ENCODE measurements around the gene NECTIN1. TPM values are rescaled to one million over a fixed set of nuclear protein-coding genes. Genes with fewer than 3 reads are reported as not detected.

Gene NECTIN1
- total and polyA plus RNA-seq, 2 experiments from 2014 or later = 1.0 to 5.2 TPM

DNA sequence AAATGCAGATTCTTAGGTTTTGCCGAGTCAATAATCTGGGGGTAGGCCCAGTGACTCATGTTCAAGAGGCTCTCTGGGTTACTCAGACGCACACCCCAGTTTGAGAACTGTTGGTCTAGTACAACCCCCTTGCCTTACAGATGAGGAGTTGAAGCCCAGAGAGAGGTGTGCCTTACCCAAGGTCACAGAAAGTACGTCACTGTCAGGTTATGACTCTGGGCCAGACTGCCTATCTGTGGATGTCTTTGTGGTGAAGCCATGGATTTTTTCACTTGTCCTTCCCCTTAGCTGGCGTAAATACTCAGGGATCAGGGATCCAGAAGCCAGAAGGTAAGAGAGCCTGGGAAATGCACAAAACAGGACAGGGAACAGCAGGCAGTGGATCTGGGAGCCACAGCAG lies 25.2 kb upstream of the NECTIN1 start:
- in situ Hi-C loops (cut with MboI) = no loop called here

DNA sequence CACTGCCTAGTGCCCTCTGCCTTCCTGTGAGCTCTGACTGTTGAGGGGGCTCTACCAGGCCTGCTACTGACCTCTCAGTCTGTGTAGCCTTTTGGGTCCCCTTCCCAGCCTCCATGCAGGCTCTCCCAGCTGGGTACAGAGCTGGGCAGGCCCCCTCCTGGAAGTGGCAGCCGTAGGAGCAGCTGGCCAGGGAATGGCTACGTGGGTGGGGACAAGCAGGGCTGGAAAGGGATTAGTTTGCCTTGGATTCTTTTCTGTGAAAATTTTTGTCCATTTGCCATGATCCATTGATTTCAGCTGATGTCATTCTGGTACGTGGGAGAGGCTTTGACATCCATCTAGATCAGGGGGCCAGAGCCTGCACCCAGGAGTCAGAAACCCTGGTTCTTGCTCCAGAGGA lies 23.9 kb upstream of the NECTIN1 start:
- H3K27ac ChIP-seq = no peak overlapping the region
- no peak overlapping the region for H3K4me2 ChIP-seq (ENCODE audit: unreplicated experiment)
- H3K9ac ChIP-seq = no peak overlapping the region
- no peaks in the 10 kb centered on the region for H4K20me1 ChIP-seq (ENCODE audit: insufficient read depth)
- WGBS, 2 experiments (ENCODE audit: low coverage in 1 of 2, low lambda C conversion rate in 2 of 2, missing lambda C conversion rate in 2 of 2) = 0 to 11% methylated on average over 3 of the region's 3 CpGs
- in situ Hi-C loops (cut with MboI) = no loop called here
- H3K4me3 ChIP-seq = no peak overlapping the region
- H3K9me3 ChIP-seq (ENCODE audit: low read depth) = no peaks in the 10 kb centered on the region
- TF ChIP-seq EZH2 (IDR thresholded peaks at IDR 0.05; ENCODE audit: insufficient read depth, poor library complexity, severe bottlenecking) = no peak
- TF ChIP-seq EZH2phosphoT487 (IDR thresholded peaks at IDR 0.05; ENCODE audit: insufficient read depth, low read depth) = no peak
- peaks cover 7% of the 10 kb centered on the region; the same call in 1 of the 2 replicates for H3K27me3 ChIP-seq (replicated peaks; ENCODE audit: insufficient read depth)
- DNase-seq = peak; percentile 44
- H3K4me1 ChIP-seq (ENCODE audit: insufficient read depth) = peaks cover 9% of the 10 kb centered on the region; the same call in 1 of the 2 replicates
- no peak overlapping the region for H2AFZ ChIP-seq
- H3F3A ChIP-seq (ENCODE audit: insufficient read depth) = no peaks in the 10 kb centered on the region
- H3K9me2 ChIP-seq (ENCODE audit: insufficient read depth) = no peaks in the 10 kb centered on the region
- H3K79me2 ChIP-seq (ENCODE audit: insufficient read depth) = no peaks in the 10 kb centered on the region
- H3K36me3 ChIP-seq (ENCODE audit: low read depth) = no peaks in the 10 kb centered on the region

More for the DNA sequence above, 25.2 kb upstream of the NECTIN1 start:
- H3K9me3 ChIP-seq (ENCODE audit: low read depth) = no peaks in the 10 kb centered on the region
- peaks cover 7% of the 10 kb centered on the region; the same call in 1 of the 2 replicates for H3K27me3 ChIP-seq (replicated peaks; ENCODE audit: insufficient read depth)
- no peak overlapping the region for H3K9ac ChIP-seq
- no peak overlapping the region for H3K4me2 ChIP-seq (ENCODE audit: unreplicated experiment)
- no peak overlapping the region for H2AFZ ChIP-seq
- H3K79me2 ChIP-seq (ENCODE audit: insufficient read depth) = no peaks in the 10 kb centered on the region
- TF ChIP-seq EZH2phosphoT487 (IDR thresholded peaks at IDR 0.05; ENCODE audit: insufficient read depth, low read depth) (no peak), EZH2 (IDR thresholded peaks at IDR 0.05; ENCODE audit: insufficient read depth, poor library complexity, severe bottlenecking) (no peak)
- no peaks in the 10 kb centered on the region for H4K20me1 ChIP-seq (ENCODE audit: insufficient read depth)
- 0 out of 2 replicates have a peak, but pooled peaks cover 4% of the 10 kb centered on the region for H3F3A ChIP-seq (ENCODE audit: insufficient read depth)
- no peak overlapping the region for H3K27ac ChIP-seq
- WGBS, 2 experiments (ENCODE audit: low coverage in 1 of 2, low lambda C conversion rate in 2 of 2, missing lambda C conversion rate in 2 of 2) = 77 to 85% methylated on average over 4 of the region's 4 CpGs
- peak; percentile 25 for DNase-seq
- no peaks in the 10 kb centered on the region for H3K36me3 ChIP-seq (ENCODE audit: low read depth)
- peaks cover 15% of the 10 kb centered on the region for H3K4me1 ChIP-seq (ENCODE audit: insufficient read depth)
- H3K9me2 ChIP-seq (ENCODE audit: insufficient read depth) = no peaks in the 10 kb centered on the region
- no peak overlapping the region for H3K4me3 ChIP-seq

DNA sequence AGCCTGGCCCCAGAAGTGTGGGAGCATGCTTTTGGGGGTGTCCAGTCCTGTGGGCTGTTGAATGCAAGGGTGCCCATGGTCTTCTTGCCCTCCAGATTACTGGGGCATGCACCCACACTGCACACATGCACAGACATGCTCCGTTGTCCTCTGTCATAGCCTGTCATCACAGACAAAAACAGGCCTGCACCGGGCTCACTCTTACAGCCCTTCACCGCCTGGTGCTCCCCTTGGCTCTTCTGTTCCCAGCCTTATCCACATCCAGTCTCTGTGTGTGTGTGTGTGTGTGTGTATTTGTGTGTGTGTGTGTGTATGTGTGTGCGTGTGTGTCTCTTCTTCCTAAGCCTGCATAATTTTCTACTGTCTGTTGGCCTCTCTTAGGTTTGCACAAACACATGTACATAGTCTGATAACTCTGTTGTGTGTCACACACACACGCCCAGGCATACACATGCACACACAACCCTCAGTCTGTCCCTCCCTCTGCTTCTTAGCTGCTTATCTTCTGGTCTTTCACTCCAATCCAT lies 23.4 kb upstream of the NECTIN1 start:
- peaks cover 9% of the 10 kb centered on the region; the same call in 1 of the 2 replicates for H3K4me1 ChIP-seq (ENCODE audit: insufficient read depth)
- H3K79me2 ChIP-seq (ENCODE audit: insufficient read depth) = no peaks in the 10 kb centered on the region
- H3K4me3 ChIP-seq = no peak overlapping the region
- DNase-seq = no peak
- WGBS, 2 experiments (ENCODE audit: low coverage in 1 of 2, low lambda C conversion rate in 2 of 2, missing lambda C conversion rate in 2 of 2) = 51 to 55% methylated on average over 5 of the region's 5 CpGs
- H3K4me2 ChIP-seq (ENCODE audit: unreplicated experiment) = no peak overlapping the region
- H3F3A ChIP-seq (ENCODE audit: insufficient read depth) = no peaks in the 10 kb centered on the region
- no peaks in the 10 kb centered on the region for H4K20me1 ChIP-seq (ENCODE audit: insufficient read depth)
- no peak overlapping the region for H3K9ac ChIP-seq
- TF ChIP-seq EZH2phosphoT487 (IDR thresholded peaks at IDR 0.05; ENCODE audit: insufficient read depth, low read depth) (no peak), EZH2 (IDR thresholded peaks at IDR 0.05; ENCODE audit: insufficient read depth, poor library complexity, severe bottlenecking) (no peak)
- H3K36me3 ChIP-seq (ENCODE audit: low read depth) = no peaks in the 10 kb centered on the region
- H3K9me2 ChIP-seq (ENCODE audit: insufficient read depth) = no peaks in the 10 kb centered on the region
- H2AFZ ChIP-seq = no peak overlapping the region
- peaks cover 7% of the 10 kb centered on the region for H3K27me3 ChIP-seq (replicated peaks; ENCODE audit: insufficient read depth)
- no peaks in the 10 kb centered on the region for H3K9me3 ChIP-seq (ENCODE audit: low read depth)
- H3K27ac ChIP-seq = no peak overlapping the region
- in situ Hi-C loops (cut with MboI) = no loop called here

DNA sequence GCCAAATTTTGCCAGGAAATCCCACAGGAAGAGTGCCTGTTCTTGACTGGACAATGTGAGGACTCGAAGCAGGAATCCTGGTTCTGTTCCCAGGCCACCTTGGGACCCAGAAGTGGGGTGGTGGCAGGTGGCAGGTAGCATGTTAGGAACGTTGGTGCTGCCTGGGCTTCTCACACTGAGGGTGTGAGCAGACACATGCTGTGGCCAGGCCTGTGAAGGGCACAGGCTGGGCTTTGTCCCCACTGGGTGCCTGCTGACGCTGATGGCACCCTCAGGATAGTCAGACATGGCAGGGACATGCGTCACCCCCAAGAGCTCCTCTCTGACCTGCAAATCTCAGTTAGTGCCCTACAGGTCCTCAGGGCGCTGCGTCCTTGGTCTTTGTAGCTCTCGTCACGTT lies 21.1 kb upstream of the NECTIN1 start:
- in situ Hi-C loops (cut with MboI) = no loop called here
- no peak for DNase-seq
- H3K36me3 ChIP-seq (ENCODE audit: low read depth) = no peaks in the 10 kb centered on the region
- H3K9ac ChIP-seq = no peak overlapping the region
- H2AFZ ChIP-seq = no peak overlapping the region
- peaks cover 9% of the 10 kb centered on the region; the same call in 1 of the 2 replicates for H3K4me1 ChIP-seq (ENCODE audit: insufficient read depth)
- H3F3A ChIP-seq (ENCODE audit: insufficient read depth) = no peaks in the 10 kb centered on the region
- no peaks in the 10 kb centered on the region for H3K9me3 ChIP-seq (ENCODE audit: low read depth)
- peaks cover 7% of the 10 kb centered on the region for H3K27me3 ChIP-seq (replicated peaks; ENCODE audit: insufficient read depth)
- H3K4me2 ChIP-seq (ENCODE audit: unreplicated experiment) = no peak overlapping the region
- TF ChIP-seq EZH2 (IDR thresholded peaks at IDR 0.05; ENCODE audit: insufficient read depth, poor library complexity, severe bottlenecking) (no peak), EZH2phosphoT487 (IDR thresholded peaks at IDR 0.05; ENCODE audit: insufficient read depth, low read depth) (no peak)
- H3K9me2 ChIP-seq (ENCODE audit: insufficient read depth) = no peaks in the 10 kb centered on the region
- H4K20me1 ChIP-seq (ENCODE audit: insufficient read depth) = no peaks in the 10 kb centered on the region
- H3K27ac ChIP-seq = no peak overlapping the region
- no peaks in the 10 kb centered on the region for H3K79me2 ChIP-seq (ENCODE audit: insufficient read depth)
- WGBS, 2 experiments (ENCODE audit: low coverage in 1 of 2, low lambda C conversion rate in 2 of 2, missing lambda C conversion rate in 2 of 2) = 56 to 60% methylated on average over 8 of the region's 8 CpGs
- no peak overlapping the region for H3K4me3 ChIP-seq
